Kidney (tissue), 14 donors: ENCODE data around the gene CRB3. TPM values are rescaled to one million over a fixed set of nuclear protein-coding genes. Genes with fewer than 3 reads are reported as not detected.

Source experiments
- DNase-seq, 5 donors: peaks; one replicate each; pipeline ENCODE4 v3.0.0-alpha.2; 2013 to 2020
- FAIRE-seq: peaks from 2 replicates; lab custom pipeline; 2012; peaks lifted over from hg19 to GRCh38; lab: Jason Lieb, UNC
- H3K27ac ChIP-seq, 2 donors: one replicate each; pipeline ENCODE4 v1.7.0; 2013; ENCODE audit warnings: low read depth in 2 of 2, low read length in 2 of 2, inconsistent platforms in 1 of 2
- H3K27me3 ChIP-seq: one replicate; pipeline ENCODE4 v1.7.1; 2013; ENCODE audit warnings: low read length, inconsistent platforms; ENCODE audit not compliant: control insufficient read depth, insufficient read depth
- H3K36me3 ChIP-seq, 3 donors: one replicate each; pipeline versions ENCODE4 v1.7.0 to v1.7.1; 2013; ENCODE audit warnings: low read length in 3 of 3, control low read depth in 1 of 3, inconsistent platforms in 1 of 3; ENCODE audit not compliant: insufficient read depth in 3 of 3, control insufficient read depth in 2 of 3
- H3K4me1 ChIP-seq, 3 donors: one replicate each; pipeline versions ENCODE4 v1.7.0 to v1.7.1; 2013; ENCODE audit warnings: low read length in 3 of 3, inconsistent platforms in 1 of 3, low read depth in 1 of 3; ENCODE audit not compliant: control insufficient read depth in 2 of 3, insufficient read depth in 2 of 3
- H3K4me3 ChIP-seq, 3 donors: one replicate each; pipeline versions ENCODE4 v1.7.0 to v1.8.1; 2013; ENCODE audit warnings: low read length in 3 of 3, control low read depth in 1 of 3, inconsistent platforms in 1 of 3
- H3K9ac ChIP-seq, 3 donors: one replicate each; pipeline versions ENCODE4 v1.7.0 to v1.7.1; 2013; ENCODE audit warnings: low read length in 3 of 3, control low read depth in 1 of 3, inconsistent platforms in 1 of 3
- H3K9me3 ChIP-seq, 3 donors: one replicate each; pipeline versions ENCODE4 v1.7.0 to v1.7.1; 2013; ENCODE audit warnings: low read length in 3 of 3, control low read depth in 1 of 3, inconsistent platforms in 1 of 3; ENCODE audit not compliant: control insufficient read depth in 2 of 3, insufficient read depth in 1 of 3
- intact Hi-C: fragments of 100-400 bp; cut with DNase I; formaldehyde crosslinking; loops from one replicate; pipeline ENCODE4 v1.11.1; 2022
- polyA plus RNA-seq: library from polyadenylated mRNA; stranded (reverse); fragments of 350-450 nt; fragmentation: Illumina TruSeq; extraction: RNeasy Lipid Tissue Mini Kit (QIAGEN cat#74804); gene quantifications from one replicate; pipeline ENCODE4 v1.2.3, GENCODE V29; 2014; ENCODE audit warnings: low read depth, low replicate concordance; ENCODE audit not compliant: insufficient read depth
- total RNA-seq: library from RNA; stranded (reverse); fragmentation: NEBNext Ultra II Directional; extraction: Animal tissue kit (Norgen Biotek cat#: 25700); gene quantifications from one replicate; pipeline ENCODE4 v1.2.1, GENCODE V29; 2021
- TF ChIP-seq, protein P1 (sequence below): IDR thresholded peaks from 3 replicates; pipeline ENCODE4 v1.5.1; 2012; ENCODE audit warnings: mild to moderate bottlenecking, moderate library complexity, borderline replicate concordance; ENCODE audit not compliant: insufficient read depth; ENCODE audit errors: extremely low read depth
- donor health status: control.
- donor health status: control.
- donor health status: control.
- donor health status: control.
- donor health status: control.
- donor health status: DM: yes; HTN: yes; CAD: no.
- donor health status: Normal renal cell carcinoma (clear cell type).

Gene CRB3
- total and polyA plus RNA-seq, 2 donors from 2014 or later, result 51.9 to 58.2 TPM

GRCh38 chr19:6475321-6476108 lies 11.4 kb downstream of the CRB3 start:
- TF ChIP-seq, protein P1, sequence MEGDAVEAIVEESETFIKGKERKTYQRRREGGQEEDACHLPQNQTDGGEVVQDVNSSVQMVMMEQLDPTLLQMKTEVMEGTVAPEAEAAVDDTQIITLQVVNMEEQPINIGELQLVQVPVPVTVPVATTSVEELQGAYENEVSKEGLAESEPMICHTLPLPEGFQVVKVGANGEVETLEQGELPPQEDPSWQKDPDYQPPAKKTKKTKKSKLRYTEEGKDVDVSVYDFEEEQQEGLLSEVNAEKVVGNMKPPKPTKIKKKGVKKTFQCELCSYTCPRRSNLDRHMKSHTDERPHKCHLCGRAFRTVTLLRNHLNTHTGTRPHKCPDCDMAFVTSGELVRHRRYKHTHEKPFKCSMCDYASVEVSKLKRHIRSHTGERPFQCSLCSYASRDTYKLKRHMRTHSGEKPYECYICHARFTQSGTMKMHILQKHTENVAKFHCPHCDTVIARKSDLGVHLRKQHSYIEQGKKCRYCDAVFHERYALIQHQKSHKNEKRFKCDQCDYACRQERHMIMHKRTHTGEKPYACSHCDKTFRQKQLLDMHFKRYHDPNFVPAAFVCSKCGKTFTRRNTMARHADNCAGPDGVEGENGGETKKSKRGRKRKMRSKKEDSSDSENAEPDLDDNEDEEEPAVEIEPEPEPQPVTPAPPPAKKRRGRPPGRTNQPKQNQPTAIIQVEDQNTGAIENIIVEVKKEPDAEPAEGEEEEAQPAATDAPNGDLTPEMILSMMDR, result no peak
- DNase-seq, result peak in 4 of 5 donors; percentile 38 to 81 (median 44)

GRCh38 chr19:6476155-6476895 lies 12.3 kb downstream of the CRB3 start:
- Histone ChIP-seq H3K9ac (no peak overlapping the region), H3K4me3 (peak overlapping the region; percentile 20 to 52 (median 47)), H3K27me3 (peaks cover 2% of the 10 kb centered on the region), H3K36me3 (no peaks in the 10 kb centered on the region), H3K9me3 (no peaks in the 10 kb centered on the region), H3K27ac (no peak overlapping the region), H3K4me1 (peaks cover 0 to 4% (median 0%) of the 10 kb centered on the region in 3 donors)
- TF ChIP-seq, protein P1, result no peak
- peak; percentile 87 to 98 (median 94) for DNase-seq
- intact Hi-C loops, result no loop called here
- no peak for FAIRE-seq

More at GRCh38 chr19:6475321-6476108, 11.4 kb downstream of the CRB3 start:
- Histone ChIP-seq H3K4me1 (peaks cover 0 to 4% (median 0%) of the 10 kb centered on the region in 3 donors), H3K9ac (no peak overlapping the region), H3K36me3 (no peaks in the 10 kb centered on the region), H3K4me3 (peak overlapping the region; percentile 20 to 52 (median 47)), H3K27me3 (peaks cover 2% of the 10 kb centered on the region), H3K9me3 (no peaks in the 10 kb centered on the region), H3K27ac (no peak overlapping the region)
- intact Hi-C loops, result no loop called here
- no peak for FAIRE-seq

- FAIRE-seq, result no peak
- Histone ChIP-seq H3K4me1 (peaks cover 0 to 4% (median 0%) of the 10 kb centered on the region in 3 donors), H3K9me3 (no peaks in the 10 kb centered on the region), H3K36me3 (no peaks in the 10 kb centered on the region), H3K27ac (no peak overlapping the region), H3K27me3 (peaks cover 2% of the 10 kb centered on the region), H3K9ac (no peak overlapping the region), H3K4me3 (no peak overlapping the region)
- DNase-seq, result no peak
- TF ChIP-seq, protein P1, result no peak
- intact Hi-C loops, result no loop called here
These were observed 12.9 kb downstream of the CRB3 start for GRCh38 chr19:6476896-6477431.
